SK-N-MC (cell line): ENCODE data around the gene RDH5.

Experiments
- DNase-seq: peaks from one replicate; pipeline ENCODE4 v3.0.0-alpha.2; 2011; ENCODE audit warnings: low read depth, low spot score
- H3K27ac ChIP-seq: fragments of 200-600 bp; sonication (generic); 2 replicates; pipeline ENCODE4 v1.5.1; 2016; ENCODE audit warnings: mixed run types
- H3K36me3 ChIP-seq: fragments of 200-600 bp; sonication (generic); 2 replicates; pipeline ENCODE4 v1.6.1; 2017; ENCODE audit warnings: antibody characterized with exemption, low read length, mixed read lengths; ENCODE audit not compliant: insufficient read depth
- H3K4me3 ChIP-seq: fragments of 200-600 bp; sonication (generic); 2 replicates; pipeline ENCODE4 v1.5.1; 2016
- H3K9ac ChIP-seq: fragments of 200-600 bp; sonication (generic); 2 replicates; pipeline ENCODE4 v1.8.0; 2017; ENCODE audit warnings: mixed run types, mixed read lengths; ENCODE audit not compliant: insufficient read length
- H3K9me3 ChIP-seq: fragments of 200-600 bp; sonication (generic); 2 replicates; pipeline ENCODE4 v1.6.1; 2017; ENCODE audit warnings: low read depth, mild to moderate bottlenecking, antibody characterized with exemption, low read length, moderate library complexity, mixed read lengths
- EZH2 ChIP-seq: fragments of 200-600 bp; sonication (generic); IDR thresholded peaks from one replicate; pipeline ENCODE4 v1.6.1; 2017; ENCODE audit warnings: antibody characterized with exemption
- FOXP2 ChIP-seq: optimal IDR thresholded peaks from 2 replicates; pipeline ENCODE3; 2011; ENCODE audit warnings: mild to moderate bottlenecking, moderate library complexity; ENCODE audit not compliant: insufficient read depth; ENCODE audit errors: extremely low read length, control extremely low read depth
- POLR2AphosphoS5 ChIP-seq: IDR thresholded peaks from 2 replicates; pipeline ENCODE4 v1.6.1; 2012; ENCODE audit warnings: mild to moderate bottlenecking, low read depth, low read length, borderline replicate concordance

RDH5 gene

DNA sequence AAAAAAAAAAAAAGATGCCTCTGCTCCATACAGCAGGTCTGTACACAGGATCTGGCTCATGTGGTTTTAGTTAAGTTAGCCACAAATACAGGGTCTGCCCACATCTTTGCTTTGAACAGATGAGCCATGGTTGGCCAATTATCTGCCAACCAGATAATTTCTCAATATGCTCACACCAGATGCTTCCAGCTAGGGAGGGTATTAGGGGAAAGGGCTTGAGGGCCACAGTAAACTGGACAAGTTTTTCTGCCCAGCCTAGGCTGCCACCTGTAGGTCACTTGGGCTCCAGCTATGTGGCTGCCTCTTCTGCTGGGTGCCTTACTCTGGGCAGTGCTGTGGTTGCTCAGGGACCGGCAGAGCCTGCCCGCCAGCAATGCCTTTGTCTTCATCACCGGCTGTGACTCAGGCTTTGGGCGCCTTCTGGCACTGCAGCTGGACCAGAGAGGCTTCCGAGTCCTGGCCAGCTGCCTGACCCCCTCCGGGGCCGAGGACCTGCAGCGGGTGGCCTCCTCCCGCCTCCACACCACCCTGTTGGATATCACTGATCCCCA is 776 bp downstream of the RDH5 start:
- peaks cover 22% of the 10 kb centered on the region for H3K36me3 ChIP-seq
- no peak overlapping the region for H3K4me3 ChIP-seq
- H3K9me3 ChIP-seq, result no peaks in the 10 kb centered on the region
- no peak for DNase-seq
- peak; percentile 36; the same call in 1 of the 2 replicates for TF ChIP-seq POLR2AphosphoS5
- no peak for TF ChIP-seq FOXP2
- no peak overlapping the region for H3K27ac ChIP-seq
- no peak overlapping the region for H3K9ac ChIP-seq

GRCh38 chr12:55721601-55722213 is 1.5 kb downstream of the RDH5 start:
- Histone ChIP-seq H3K4me3 (no peak overlapping the region), H3K36me3 (peaks cover 27% of the 10 kb centered on the region), H3K27ac (no peak overlapping the region), H3K9me3 (no peaks in the 10 kb centered on the region), H3K9ac (no peak overlapping the region)
- TF ChIP-seq POLR2AphosphoS5 (no peak), EZH2 (no peak), FOXP2 (no peak)
- no peak for DNase-seq

GRCh38 chr12:55722948-55723347 is 2.8 kb downstream of the RDH5 start:
- no peaks in the 10 kb centered on the region for H3K9me3 ChIP-seq
- H3K27ac ChIP-seq, result no peak overlapping the region
- no peak for DNase-seq
- H3K4me3 ChIP-seq, result no peak overlapping the region
- H3K36me3 ChIP-seq, result peaks cover 32% of the 10 kb centered on the region
- TF ChIP-seq EZH2 (no peak), FOXP2 (no peak), POLR2AphosphoS5 (no peak)
- no peak overlapping the region for H3K9ac ChIP-seq

- Histone ChIP-seq H3K9me3 (no peaks in the 10 kb centered on the region), H3K36me3 (peaks cover 32% of the 10 kb centered on the region), H3K9ac (no peak overlapping the region), H3K27ac (no peak overlapping the region), H3K4me3 (no peak overlapping the region)
- TF ChIP-seq POLR2AphosphoS5 (no peak), FOXP2 (no peak), EZH2 (no peak)
- DNase-seq, result no peak
Measured at GRCh38 chr12:55723516-55724225, 3.5 kb downstream of the RDH5 start.

DNA sequence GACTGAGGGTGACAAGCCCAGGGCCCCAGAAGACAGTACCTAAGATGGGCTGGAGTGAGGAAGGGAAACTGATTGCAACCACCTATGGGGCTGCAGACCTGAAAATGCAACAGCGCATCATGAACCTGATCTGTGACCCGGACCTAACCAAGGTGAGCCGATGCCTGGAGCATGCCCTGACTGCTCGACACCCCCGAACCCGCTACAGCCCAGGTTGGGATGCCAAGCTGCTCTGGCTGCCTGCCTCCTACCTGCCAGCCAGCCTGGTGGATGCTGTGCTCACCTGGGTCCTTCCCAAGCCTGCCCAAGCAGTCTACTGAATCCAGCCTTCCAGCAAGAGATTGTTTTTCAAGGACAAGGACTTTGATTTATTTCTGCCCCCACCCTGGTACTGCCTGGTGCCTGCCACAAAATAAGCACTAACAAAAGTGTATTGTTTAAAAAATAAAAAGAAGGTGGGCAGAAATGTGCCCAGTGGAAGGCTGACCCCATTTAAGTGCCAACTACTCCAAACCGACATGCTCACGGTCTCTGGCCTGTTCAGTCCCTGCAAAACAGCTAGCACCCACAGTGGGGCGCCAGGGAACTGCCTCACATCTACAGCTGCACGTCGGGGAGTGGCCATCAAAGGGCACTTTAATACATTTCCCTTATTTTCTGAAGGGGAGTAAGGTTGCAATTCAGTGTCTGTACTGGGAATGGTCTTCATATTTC is 4.2 kb downstream of the RDH5 start:
- peaks cover 32% of the 10 kb centered on the region for H3K36me3 ChIP-seq
- H3K9ac ChIP-seq, result no peak overlapping the region
- H3K9me3 ChIP-seq, result no peaks in the 10 kb centered on the region
- TF ChIP-seq FOXP2, result no peak
- no peak; the same call in 1 of the 2 replicates for TF ChIP-seq POLR2AphosphoS5
- TF ChIP-seq EZH2, result no peak
- no peak for DNase-seq
- H3K4me3 ChIP-seq, result no peak overlapping the region
- no peak overlapping the region for H3K27ac ChIP-seq

- no peak overlapping the region for H3K9ac ChIP-seq
- H3K9me3 ChIP-seq, result no peaks in the 10 kb centered on the region
- H3K4me3 ChIP-seq, result no peak overlapping the region
- no peak for TF ChIP-seq POLR2AphosphoS5
- TF ChIP-seq EZH2, result no peak
- no peak for TF ChIP-seq FOXP2
- H3K36me3 ChIP-seq, result peaks cover 32% of the 10 kb centered on the region
- DNase-seq, result no peak
- no peak overlapping the region for H3K27ac ChIP-seq
Measured at GRCh38 chr12:55724940-55725309, 4.7 kb downstream of the RDH5 start.

- DNase-seq, result no peak
- no peak overlapping the region for H3K4me3 ChIP-seq
- H3K9ac ChIP-seq, result no peak overlapping the region
- TF ChIP-seq FOXP2, result no peak
- TF ChIP-seq EZH2, result no peak
- no peak for TF ChIP-seq POLR2AphosphoS5
- peaks cover 32% of the 10 kb centered on the region for H3K36me3 ChIP-seq
- no peaks in the 10 kb centered on the region for H3K9me3 ChIP-seq
- H3K27ac ChIP-seq, result no peak overlapping the region
Measured at GRCh38 chr12:55725556-55725955, 5.4 kb downstream of the RDH5 start.

DNA sequence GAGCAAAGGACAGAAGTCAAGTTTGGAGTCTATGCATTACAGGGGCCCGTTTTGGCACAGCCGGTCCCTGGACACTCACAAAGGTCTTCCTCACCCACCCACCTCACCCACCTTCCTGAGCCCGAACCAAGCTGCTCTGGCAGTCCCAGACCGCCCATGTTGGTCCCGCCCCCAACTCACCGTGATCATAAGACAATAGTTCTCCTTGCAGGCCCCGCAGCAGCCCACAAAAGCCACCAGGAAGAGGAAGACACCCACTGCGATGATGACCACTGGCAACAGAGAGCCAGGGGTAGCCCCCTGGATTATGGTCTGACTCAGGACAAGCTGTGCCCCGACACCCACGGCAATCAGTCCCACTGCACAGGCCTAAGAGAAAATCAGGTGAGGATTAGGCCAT is 6.8 kb downstream of the RDH5 start:
- Histone ChIP-seq H3K4me3 (peak overlapping the region; percentile 87), H3K27ac (no peak overlapping the region), H3K36me3 (peaks cover 32% of the 10 kb centered on the region), H3K9ac (peak overlapping the region; percentile 87), H3K9me3 (no peaks in the 10 kb centered on the region)
- TF ChIP-seq EZH2 (no peak), POLR2AphosphoS5 (no peak), FOXP2 (no peak)
- DNase-seq, result no peak
